HG03108 (cell line): ENCODE measurements around the gene CGNL1.

ENCODE experiments used
- ATAC-seq: cut with Tn5 transposase; IDR thresholded peaks from one replicate; pipeline ENCODE4 v1.9.1; 2021; ENCODE audit warnings: moderate library complexity; ENCODE audit not compliant: unreplicated experiment

Gene CGNL1

DNA sequence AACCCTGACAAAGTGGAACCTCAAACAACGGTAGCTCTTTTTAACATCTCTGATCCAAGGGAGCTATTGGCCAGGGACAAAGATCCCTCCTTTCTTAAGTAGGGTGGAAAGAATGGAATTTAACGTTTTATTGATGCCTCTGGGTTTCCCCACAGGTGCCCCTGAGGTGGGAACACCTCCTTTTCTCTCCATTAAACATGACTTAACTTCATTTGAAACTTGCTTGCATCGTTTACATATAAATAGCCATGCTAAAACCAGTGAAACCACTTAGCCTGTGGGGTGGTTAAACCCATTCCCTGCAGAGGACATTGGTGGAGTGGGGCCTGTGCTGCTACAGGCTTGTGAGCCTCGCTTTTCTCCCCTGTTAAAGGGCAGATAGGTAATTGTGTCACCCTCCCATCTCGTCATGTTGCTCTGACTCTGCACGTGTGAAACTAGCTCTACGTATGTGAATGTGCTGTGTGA lies 9.7 kb downstream of the CGNL1 start:
- no peak for ATAC-seq

DNA sequence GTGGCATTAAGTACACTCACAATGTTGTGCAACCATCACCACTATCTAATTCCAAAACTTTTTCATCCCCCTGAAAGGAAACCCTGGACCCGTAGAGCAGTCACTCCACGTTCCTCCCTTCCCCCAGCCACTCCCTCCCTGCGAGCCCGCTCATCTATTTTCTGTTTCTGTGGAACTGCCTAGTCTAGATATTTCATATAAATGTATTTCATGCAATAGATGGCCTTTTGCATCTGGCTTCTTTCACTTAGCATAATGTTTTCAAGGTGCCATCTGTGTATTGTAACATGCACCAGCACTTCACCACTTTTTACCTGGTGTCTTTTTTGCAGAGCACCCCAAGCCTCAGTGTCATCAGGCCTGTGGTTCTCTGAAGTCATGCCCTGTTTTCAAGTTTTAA lies 10.7 kb downstream of the CGNL1 start:
- ATAC-seq, result no peak

DNA sequence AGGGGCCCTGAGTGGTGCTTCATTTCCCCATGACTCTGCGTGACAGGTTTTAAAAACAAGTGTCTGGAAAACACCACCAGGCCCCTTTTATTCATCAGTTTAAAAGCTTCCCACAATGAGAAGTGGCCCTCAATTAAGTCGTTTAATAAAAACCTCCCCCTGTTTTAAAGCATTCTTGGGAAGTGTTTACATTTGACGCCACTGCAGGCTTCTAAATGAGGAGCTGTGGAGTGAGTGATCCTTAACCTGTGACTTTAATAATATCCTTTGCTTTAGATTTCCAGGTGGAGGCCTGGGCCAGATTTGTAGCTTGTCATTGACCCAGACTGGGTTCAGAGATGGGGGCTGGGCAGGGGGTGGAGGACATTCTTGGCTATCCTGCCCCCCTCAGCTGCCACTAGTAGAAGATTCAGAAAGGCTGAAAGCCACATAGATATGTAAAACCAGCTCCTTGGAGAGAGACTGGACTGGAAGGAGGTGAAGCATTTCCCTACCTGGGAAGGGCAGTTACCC lies 11.3 kb downstream of the CGNL1 start:
- no peak for ATAC-seq

DNA sequence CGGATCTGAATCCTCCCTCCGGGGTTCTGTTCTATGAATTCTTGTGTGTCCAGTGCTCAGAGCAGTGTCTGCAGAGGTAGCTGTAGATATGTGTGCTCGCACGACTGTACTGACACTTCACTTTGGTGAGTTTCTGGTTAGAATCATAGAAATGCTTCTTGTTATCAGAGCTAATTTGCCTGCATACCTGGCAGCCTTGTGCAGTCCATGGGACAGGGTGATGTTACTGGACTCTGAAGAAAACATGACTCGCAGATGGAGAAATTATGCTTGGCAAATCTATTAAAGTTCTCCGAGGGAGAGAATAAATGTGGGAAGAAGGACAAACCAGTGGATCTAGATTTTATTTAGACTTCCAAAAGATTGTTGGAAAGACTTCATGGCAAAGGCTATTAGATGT lies 12.2 kb downstream of the CGNL1 start:
- ATAC-seq, result no peak

DNA sequence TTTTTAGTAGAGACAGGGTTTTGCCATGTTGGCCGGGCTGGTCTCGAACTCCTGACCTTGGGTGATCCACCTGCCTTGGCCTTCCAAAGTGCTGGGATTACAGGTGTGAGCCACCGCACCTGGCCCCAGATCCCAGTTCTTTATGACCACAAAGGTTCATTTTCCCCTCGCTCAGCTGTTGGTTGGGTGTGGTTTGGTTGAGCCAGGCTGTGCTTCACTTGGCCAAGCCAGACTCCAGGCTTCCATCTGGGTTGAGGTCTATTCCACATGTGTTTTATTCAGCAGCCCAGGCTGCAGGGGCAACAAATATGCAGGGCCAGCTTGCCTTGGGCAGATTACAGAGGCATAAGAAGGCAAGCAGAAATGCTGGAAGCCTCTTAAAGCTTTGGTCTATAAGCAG lies 13.7 kb downstream of the CGNL1 start:
- ATAC-seq, result no peak

DNA sequence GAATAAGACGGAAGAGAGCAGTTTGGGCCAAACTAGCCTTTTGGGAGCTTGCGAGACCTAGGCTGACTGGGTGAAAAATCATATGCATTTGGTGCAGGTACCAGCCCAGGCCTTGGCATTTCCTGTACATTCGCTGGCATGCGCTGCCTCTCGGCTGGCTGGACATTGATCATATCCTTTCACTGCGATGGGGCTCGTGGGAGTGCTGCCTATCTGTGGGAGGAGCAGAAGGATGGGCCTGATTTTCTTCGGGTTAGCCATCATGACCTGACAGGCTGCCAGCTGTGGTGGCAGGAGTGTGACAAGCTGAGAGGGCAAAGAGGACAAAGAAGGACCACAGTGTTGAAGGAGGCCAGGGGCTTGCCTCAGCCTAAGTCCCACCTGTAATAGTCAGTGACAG lies 14.3 kb downstream of the CGNL1 start:
- ATAC-seq, result no peak

DNA sequence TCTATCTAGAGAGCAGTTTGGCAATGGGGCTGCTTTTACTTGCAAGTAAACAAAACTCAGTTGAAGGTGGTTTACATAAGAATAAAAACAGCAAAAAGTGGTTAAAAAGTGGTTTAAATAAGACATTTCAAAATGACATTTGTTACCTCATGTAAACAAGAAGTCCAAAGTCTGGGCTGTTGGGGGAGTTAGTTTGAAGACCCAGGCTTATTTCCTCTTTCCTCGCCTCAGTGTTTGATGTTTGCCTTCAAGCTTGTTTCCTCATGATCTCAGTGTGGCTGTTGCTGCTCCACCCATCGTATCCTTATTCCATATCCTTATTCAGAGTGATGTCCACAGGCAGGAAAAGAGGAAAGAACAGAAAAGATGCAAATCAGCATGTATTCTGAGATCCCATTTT lies 15.2 kb downstream of the CGNL1 start:
- no peak for ATAC-seq

DNA sequence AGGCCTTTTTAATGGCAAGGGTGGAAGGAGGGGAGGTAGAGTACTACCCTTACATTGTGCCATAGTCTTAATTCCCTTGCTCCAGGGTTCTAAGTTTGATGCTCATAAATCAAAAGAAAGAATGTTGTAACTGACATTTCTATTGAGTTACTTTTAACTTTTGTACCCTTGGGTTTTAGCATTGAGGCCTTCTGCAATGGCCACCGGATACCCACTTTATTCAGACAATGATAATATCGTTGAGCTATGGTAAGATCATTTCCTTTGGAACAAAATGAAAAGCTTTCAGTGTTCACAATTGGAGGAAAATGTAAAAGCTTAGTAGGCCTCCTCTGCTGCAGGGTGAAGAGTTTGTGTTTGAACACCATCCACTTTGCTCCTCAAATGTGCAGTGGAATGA lies 16.8 kb downstream of the CGNL1 start:
- no peak for ATAC-seq

DNA sequence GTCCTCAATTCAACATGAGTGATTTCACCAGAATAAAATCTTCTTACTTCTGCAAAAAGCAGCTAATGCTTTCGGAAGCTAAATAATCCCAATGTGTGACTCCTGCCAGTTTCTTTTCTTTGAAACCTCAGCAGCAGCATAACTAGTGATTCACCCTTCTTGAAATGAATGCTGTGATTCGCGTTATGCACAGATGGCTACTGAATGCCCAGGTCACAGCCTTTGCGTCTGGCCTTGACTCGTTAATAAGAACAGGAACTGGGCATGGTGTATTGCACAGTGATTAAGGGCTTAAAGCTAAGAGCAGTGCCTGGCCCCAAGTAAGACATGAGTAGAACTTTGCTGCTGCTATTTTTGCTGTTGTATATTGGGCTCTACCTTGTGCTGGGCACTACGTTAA lies 19.0 kb downstream of the CGNL1 start:
- ATAC-seq, result peak; percentile 77

DNA sequence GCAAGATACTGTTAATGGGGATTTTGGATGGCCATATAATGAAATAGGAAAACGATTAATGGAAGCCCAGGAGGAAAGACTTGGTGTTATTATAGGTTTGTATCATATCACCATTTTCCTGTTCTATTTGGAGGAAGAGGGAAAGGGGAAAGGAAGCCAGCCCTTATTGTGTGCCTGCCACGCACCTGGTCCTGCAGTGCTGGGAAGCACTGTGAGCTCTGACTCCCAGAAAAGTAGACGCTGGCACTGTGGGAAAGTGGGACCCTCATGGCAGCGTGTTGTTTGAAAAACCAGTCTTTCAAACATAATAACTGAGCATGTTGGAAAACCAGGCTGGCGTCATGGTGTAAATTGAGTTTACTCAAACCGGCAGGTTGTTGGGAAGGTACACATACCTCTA lies 22.0 kb downstream of the CGNL1 start:
- no peak for ATAC-seq

DNA sequence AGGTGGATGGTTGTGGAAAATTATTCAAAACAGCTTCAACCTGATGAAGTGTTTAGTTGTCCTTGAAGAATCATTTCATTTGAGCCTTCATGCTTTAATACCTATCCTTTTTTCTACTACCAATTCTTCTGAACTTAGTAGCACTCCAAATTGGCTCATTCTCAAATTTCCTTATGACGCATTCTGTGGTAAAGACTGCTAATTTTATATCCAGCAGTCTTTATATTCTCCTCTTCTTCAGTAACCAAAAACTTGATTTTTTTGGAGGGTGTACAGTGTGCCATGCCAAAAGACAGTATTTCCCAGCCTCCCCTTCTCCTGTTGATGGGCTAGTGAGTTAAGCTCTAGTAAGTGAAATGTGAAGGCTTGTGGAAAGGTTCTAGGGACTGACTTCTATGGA lies 25.2 kb downstream of the CGNL1 start:
- no peak for ATAC-seq

DNA sequence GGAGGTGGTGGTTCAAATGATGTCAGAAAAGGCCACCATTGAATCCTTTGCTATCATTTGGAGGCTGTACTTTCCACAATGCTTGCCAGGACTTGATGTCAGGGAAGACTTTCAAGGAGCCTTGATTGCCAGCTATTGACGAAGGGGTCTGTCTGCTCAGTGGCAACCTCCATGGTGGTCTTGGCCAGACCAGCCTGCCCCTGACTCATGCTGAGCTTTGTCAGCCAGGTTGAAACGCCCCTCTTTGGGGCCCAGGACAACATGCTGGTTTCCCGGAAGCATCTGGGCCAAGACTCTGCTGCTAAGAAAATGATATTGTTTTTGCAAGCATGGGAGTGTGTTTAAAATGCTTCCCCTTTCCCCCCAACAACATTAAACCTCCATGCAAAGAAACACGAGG lies 26.7 kb downstream of the CGNL1 start:
- no peak for ATAC-seq

DNA sequence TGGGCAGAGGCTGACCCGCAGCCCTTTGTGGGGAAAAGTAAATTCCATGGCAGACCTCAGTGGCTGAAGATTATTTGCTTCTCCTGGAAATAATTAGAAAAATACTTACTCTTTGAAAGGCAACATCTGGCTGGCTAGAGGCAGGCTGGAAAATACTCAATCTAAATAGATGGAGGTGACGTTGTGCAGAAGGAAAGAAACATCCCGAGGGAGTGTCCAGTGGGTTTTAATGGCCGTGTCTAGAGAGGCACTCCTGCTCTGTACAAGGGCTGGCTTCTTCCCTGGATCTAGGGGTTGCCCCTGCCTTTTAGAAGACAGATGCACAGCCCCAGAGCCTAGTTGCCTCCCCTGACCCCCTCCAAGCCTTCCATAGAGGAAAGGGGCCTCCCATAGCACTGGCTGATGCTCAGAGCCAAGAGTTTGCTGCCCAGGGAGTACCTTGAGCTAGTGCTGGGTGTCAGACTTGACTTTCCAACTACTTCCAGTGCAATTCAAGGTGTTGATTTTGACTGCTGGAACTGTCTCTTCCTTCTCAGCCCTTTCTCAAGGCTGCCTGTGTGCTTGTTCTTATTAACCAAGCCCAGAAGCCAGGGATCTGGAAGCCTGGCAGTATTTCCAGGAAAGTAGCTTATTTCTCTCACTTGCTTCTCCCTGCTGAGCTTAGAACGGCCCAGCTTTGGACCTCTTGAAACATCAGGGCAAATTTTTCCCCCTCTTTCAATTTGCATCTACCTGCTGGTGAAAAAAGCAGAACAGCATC lies 27.4 kb downstream of the CGNL1 start:
- ATAC-seq, result no peak

DNA sequence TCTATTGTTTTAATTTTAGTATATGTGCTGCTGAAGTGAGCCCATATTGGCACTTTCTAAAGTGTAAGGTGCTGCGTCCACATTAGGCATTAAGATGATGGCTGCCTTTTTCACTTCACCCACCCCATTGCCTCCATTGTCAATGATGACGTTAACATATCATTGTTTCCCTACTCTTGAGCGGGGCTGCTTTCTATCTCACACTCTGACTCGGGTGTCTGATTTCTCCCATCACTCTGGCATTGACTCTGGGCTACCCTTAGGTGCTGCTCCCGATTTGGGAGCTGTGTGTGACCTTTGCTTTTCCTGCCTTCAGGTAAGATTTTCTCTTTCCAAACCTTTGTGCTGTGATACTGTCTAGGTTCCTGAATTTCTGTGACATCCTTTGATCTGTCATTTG lies 28.8 kb downstream of the CGNL1 start:
- ATAC-seq, result no peak

DNA sequence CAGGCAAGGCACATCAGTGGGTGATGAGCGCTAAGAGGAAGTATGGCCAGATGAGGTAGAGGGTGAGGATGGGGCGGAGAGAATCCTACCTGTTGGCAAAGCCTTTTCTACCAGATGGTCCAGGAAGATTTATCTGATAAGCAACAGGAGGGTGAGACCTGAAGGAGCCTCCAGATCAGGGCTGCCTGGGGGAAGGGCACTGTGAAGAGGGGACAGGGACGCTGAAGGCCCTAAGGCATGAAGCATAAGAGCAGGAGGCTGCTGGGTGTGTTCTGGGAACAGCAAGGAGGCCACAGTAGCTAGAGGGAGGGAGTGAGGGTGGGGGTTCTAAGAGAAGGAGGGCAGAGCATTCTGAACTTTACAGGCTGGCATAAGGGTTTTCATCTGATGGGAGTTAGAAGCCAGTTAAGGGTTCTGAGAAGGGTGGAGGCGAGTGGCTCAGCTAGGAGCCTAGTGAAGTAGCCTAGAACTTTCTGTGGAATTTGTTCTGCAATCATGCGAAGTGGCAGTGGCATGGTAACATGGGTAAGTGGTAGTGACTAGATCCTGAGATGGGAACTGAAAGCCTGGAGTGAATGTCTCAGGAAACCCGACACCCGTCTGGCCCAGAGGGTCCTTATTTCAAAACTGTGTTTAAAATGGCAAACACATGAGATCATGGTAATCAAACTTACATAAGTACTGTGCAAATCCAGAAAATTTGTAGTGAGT lies 29.9 kb downstream of the CGNL1 start:
- ATAC-seq, result no peak

DNA sequence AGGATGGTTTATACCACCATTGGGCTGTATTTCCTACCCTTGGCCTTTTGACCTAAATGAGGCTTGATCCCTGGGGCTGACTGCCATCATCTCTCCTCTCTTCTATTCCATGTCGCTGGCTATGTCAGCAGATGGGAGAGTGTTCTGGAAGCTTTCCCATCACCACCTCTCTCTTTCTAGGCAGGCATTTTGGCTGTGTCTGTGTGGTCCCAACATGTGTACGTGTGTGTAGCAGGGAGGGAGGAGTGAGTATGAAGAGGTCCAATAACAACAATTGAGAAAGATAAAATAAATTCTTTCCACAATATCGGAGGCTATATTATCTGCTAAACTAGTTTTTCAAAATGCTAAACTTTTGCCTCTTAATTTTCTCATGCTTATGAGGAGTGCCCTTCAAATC lies 34.1 kb downstream of the CGNL1 start:
- ATAC-seq, result no peak

DNA sequence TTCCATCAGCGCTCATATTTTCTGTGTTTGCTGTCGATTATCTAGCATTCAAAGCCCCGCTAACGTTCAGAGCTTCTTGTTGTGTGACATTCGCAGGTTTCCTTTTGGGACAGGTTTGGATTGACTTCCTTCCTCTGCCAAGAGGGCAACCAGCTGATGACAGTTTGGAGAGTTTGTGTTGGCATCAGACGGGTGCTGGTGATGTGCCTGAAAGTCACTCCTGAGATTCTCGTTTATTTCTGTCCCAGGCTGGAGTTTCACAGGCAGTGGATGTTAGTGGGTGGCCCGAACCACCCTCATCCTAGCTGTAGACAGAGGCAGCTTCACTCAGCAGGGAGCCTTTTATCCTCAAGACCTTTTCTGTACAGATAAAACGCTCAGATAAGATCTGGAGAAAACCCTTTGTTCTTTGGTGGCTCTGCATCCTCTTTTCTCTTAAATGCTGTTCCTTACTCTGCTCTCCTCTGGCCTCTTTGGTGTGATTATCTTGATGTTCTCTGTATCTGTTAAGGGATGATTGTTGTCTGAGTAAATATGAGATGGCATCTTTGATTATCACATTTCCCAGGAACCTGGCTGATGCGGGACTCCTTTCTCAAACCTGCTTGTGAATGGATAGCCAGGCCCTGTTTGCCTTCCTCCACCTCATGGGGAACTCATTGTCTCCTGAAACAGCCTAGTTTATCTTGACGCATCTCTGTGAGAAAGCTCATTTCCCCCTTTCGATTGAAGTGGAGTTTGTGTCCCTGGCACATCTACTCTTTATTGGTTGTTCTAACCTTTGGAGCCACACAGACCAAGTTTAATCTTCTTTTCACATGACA lies 35.9 kb downstream of the CGNL1 start:
- ATAC-seq, result no peak

DNA sequence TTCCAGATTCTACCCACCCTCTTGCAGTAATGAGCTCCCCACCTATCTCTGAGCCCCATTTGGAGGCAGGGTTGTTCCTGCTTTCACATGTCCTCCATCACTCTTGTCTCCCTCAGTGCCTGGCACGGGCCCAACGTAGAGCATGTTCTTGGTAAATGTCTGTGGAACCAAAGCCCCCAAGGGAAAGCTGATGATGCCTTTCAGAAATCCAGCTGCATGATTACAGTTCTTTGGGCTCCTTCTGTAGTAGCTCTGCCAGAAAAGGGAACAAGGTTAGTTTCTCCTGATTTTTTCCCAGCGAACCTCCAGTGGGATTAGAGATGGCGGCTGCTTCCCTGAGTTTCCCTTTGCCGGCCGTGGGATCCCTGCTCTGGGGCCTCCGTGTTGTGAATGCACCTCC lies 39.3 kb downstream of the CGNL1 start:
- ATAC-seq, result no peak

DNA sequence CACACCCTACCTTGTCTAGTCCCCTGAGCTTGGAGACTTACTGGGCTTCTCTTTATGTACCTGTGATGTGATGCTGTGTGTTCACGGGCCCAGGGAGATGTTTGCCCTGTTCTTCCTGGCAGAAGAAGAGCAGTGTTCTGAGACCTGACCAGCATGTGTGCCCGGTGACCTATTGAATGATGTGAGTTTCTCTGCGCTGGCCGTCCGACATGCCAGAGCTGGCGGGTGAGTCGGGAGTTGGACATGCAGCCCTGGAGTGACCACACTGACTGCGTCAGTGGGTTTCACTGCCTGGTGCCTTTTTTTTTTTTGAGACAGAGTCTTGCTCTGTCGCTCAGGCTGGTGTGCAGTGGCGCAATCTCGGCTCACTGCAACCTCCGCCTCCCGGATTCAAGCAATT lies 42.3 kb downstream of the CGNL1 start:
- no peak for ATAC-seq

DNA sequence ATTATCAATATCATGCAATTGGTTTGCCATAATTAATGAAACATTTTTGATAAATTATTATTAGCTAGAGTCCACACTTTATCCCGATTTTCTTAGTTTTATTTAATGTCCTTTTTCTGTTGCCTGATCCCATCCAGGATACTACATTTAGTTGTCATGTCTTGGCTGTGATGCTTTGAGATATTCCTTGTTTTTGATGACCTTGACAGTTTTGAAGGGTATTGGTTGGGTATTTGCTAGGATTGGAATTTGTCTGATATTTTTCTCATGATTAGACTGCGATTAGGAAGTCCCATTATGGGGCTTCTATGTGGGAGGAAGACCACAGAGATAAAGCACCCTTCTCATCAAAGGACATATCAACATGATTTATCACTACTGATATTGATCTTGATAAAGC lies 43.0 kb downstream of the CGNL1 start:
- no peak for ATAC-seq

DNA sequence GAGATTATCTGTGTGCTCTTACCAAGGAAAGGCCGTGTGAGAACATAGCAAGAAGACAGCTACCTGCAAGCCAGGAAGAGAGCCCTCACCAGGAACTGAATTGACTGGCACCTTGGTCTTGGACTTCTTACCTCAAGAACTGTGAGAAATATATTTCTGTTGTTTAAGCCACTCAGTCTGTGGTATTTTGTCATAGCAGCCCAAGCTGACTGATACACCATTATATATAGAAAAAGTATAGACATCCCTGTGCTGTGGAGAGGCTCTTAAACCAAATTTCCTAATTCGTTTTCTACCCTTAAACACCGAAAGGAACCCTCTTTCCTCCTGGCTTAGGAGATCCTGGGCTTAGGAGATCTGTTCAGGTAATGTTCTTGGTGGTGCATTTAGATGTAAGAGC lies 44.8 kb downstream of the CGNL1 start:
- no peak for ATAC-seq

DNA sequence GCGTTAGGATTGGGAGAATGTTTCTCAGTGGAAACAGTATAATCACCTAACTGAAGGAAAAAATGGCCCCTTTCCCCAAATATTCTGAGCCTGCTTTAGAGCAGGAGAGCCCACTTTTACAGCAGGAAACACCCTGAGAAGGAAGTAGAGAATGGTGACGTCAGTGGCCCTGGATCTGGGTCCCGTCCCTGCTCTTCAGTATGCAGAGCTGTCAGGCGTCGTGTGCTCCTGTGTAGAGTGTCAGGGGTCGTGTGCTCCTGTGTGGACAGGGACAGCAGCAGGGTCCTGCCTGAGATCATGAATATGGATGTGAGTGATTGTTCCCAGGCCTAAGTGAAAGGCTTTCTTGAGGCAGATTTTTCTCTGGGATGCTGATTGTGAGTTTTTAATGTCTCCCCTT lies 45.2 kb downstream of the CGNL1 start:
- no peak for ATAC-seq
